ENCODE measurements around the gene UGT1A10.
"Not testable (repeated sequence)": the region's sequence is repeated elsewhere in the genome, so short reads cannot be mapped to it uniquely, and the experiment has no call there.

The UGT1A10 gene

DNA sequence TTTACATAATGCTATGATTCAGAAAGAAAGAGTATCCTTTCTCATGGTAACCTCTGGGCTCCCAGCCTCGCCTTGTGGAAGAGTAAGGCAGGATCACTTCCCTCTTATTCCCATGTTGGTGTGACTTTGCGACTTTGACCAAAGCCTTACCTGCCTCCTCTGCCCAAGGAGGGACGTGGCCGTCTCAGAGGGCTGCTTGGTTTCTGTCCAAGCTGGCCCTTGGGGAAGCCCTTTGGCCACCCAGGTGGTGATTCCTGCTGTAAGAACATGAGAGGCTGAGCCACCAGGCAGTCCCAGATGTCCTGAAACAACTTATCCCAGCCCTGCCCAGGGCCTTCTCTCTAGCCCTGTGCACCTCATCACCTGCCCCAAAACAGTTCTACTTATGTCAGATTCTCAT lies 62.5 kb downstream of the UGT1A10 start:
- DNase-seq: no peak

DNA sequence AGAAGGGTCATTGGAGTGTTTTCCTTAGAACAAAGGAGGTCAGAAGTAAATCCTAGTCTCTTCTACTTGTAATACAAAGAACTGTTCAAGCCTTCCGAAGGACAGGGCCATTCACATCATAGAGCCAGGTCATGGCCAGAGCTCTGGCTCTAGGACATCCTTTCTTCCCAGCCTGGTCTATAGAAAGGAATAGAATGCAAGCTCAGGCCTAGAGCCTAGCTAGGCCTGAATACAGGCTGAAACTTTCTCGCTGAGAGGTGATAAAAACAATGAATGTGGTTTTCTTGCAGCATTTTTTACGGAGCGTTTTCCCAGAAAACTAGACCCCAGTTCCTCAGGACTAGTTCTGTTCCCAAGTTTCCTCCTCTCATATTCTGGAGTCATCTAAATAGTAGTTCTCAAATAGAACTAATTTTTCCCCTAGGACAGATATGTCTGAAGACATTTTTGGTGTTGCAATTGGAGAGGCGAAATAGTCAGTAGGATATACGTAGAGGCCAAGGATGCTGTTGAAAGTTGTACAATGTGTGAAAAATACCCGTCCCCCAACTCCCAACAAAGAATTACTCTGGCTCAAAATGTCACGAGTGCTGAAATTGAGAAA lies 63.3 kb downstream of the UGT1A10 start:
- no peak for DNase-seq

DNA sequence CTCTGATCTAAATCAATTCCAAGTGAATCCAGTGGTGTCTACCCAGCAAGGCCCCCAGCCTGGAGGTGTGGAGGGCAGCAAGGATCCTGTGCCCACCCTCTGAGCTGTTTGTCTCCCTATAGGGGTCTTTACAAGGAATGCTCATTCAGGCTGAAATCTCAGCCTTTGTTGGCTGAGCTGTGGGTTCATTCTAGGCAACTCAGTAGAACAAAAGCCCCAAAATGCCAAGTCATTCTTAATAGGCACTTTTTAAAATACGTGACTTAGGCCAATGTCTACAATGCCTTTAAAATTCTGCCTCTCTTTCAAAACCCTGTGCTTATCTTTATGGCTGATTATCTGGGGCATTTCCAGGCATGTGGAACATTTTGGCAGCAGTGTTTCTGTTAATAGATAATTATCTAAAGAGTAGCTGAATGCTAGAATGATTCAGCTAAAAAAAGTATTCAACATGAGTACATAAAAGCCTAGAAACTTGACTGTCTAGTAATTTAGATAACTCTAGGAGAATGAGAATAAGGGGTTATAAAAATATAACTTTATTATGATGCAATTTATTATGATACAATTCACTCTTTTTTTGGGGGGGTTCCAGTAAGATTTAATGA lies 63.9 kb downstream of the UGT1A10 start:
- DNase-seq: no peak

DNA sequence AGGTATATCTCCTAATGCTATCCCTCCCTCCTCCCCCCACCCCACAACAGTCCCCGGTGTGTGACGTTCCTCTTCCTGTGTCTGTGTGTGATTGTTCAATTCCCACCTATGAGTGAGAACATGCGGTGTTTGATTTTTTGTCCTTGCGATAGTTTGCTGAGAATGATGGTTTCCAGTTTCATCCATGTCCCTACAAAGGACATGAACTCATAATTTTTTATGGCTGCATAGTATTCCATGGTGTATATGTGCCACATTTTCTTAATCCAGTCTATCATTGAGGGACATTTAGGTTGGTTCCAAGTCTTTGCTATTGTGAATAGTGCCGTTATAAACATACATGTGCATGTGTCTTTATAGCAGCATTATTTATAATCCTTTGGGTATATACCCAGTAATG lies 64.6 kb downstream of the UGT1A10 start:
- DNase-seq: not testable (repeated sequence)

DNA sequence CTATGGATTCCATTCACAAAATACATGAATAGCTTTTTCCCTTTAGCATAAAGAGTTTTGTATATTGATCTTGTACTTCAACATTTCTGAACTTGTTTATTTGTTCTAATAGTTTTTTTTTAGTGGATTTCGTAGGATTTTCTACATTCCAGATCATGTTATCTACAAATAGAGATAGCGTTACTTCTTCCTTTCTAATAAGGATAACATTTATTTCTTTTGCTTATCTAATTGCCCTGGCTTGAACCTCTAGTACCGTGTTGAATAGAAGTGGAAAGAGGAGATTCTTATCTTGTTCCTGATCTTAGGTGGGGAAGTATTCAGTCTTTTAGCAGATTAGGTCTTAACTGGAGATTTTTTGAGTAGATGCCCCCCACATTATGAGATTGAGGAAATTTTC lies 66.0 kb downstream of the UGT1A10 start:
- no peak for DNase-seq

DNA sequence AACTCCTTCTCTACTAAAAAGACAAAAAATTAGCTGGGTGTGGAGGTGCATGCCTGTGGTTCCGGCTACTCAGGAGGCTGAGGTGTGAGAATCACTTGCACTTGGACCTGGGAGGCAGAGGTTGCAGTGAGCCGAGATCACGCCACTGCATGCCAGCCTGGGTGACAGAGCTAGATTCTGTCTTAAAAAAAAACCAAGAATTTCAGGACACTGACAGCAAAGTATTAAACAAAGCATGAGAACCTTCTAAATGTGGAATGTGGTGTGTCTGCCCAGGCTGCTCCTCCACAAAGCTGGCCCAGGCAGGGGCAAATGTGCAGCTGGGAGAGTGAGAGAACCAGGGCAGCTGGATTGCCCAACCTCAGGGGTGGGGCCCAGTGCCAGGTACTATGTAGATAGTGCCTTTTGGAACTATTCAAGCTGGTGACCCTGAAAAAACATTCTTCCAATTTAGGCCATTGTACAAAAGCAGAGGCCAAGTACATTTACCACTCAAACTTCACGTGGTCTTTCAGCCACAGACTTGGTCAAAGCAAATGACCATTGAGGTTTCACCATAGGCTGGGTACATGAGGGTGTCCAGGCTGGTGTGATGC lies 69.8 kb downstream of the UGT1A10 start:
- no peak for DNase-seq

DNA sequence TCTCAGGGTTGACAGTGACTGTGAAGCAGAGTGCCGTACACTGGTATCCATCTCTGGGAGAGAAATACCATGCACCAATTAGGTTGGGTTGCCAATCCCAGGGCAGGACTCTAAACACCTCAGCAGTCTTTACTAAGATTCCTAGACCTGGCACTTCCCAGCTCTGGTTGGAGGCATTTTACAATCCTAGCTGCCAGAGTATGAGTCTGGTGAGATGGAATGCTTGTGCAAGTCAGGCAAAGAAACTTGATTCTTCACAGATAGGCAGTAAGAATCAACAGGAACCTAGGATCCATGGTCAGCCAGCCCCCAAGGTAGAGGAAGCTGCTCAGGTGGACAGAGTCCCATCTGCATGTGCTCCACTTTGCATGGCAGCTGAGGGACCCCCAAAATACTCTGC lies 70.5 kb downstream of the UGT1A10 start:
- no peak for DNase-seq

DNA sequence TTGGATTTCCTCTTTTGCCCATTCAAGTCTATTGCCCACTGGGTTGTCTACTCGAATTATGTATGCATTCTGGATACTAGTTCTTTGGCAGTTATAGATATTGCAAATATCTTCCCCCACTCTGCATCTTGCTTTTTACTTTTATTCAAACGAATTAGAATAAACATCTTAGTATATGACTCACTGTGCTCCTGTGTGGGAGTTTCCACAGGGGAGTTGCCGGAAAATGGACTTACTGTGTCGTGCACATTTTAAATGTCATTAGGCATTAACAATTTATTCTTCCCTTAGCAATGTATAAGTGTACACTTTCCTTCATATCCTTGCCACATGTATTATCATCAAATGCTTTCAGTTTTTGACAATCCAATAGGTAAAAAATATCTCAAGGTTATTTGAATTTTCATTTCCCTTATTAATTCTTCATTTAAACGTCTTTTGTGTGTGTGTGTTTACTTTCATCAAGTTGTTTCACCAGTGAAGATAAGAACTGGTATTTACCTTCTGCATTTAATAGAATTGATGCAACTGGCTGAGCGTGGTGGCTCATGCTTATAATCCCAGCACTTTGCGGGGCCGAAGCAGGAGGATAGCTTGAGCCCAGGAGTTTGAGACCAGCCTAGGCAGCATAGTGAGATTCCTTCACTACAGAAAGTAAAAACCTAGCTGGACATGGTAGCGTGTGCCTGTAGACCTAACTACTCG lies 71.8 kb downstream of the UGT1A10 start:
- no peak for DNase-seq

DNA sequence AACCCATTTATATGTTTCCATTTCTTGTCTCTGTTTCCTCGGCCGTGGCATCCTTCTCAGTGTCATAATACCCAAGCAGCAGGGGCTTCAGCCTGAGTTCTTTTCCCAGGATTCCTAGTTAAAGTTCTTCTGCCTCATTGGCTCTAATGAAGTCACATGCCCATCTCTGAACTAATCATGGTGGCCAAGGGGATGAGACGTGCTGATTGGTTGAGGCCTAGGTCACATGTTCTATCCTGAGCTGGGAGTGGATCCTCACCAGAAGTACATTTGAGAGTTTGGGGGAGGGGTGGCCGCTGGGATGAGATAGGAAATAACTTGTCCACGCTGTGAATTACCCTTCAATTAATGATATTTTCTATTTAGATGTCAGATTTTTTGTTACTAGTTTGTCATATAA lies 72.7 kb downstream of the UGT1A10 start:
- peak; percentile 44 for DNase-seq

DNA sequence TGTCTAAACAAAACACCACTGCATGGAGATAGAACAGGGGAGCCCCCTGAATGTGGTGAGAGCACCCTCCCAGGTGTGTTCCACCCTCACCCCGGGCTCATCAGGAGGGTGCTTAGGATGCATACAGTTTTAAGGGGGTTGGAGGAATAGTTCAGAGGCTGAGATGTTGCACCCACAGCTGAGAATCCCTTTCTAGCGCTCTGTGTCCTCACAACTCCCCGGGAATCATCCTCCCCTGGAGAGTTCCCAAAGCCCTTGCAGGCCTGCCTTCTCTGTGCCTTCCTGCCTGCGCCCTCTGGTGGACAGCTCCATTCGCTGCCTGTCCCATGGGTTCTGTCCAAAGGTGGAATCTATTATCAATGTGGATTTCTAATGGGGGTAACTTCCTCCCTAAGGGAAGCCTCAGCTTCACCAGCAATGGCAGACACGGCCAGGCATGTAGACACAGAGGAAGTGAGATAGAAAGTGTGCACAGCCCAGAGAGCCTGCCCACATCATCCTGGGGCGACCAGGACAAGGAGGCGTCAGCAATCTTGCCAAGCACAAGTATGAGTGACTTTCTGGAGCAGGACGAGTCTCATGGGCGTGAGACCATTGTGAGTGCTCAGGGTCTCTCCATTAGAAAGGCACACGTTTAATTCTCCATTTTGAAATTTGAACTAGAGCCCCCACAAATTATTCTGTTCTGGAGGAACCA lies 75.2 kb downstream of the UGT1A10 start:
- DNase-seq: peak; percentile 49

DNA sequence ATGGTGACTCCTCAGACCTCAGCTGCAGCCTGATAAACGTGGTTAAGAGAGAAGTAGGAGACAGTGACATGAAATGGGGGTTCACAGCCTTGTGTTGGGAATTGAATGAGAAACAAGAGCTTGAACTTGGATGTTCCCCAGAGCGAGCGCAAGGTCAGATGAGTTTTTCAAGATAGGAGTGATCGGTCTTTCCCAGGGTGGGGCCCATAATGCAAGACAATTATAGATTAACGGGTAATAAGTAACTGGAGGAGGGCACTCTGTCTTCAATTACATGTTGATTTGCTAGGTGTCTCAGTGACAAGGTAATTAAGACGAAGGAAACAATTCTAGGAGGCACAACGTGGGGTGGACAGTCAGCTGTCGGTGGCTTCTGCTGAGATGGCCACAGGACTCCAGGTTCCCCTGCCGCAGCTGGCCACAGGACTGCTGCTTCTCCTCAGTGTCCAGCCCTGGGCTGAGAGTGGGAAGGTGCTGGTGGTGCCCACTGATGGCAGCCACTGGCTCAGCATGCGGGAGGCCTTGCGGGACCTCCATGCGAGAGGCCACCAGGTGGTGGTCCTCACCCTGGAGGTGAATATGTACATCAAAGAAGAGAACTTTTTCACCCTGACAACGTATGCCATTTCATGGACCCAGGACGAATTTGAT lies 76.5 kb downstream of the UGT1A10 start, which contains the start of gene UGT1A5:
Gene UGT1A5 (plus strand): TSS at position 297 of the 651 bp plus-strand sequence. CDS start 85 bp downstream, at position 382.
- no peak for DNase-seq

DNA sequence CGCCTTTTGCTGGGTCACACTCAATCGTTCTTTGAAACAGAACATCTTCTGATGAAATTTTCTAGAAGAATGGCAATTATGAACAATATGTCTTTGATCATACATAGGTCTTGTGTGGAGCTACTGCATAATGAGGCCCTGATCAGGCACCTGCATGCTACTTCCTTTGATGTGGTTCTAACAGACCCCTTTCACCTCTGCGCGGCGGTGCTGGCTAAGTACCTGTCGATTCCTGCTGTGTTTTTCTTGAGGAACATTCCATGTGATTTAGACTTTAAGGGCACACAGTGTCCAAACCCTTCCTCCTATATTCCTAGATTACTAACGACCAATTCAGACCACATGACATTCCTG lies 77.0 kb downstream of the UGT1A10 start:
- no peak for DNase-seq

DNA sequence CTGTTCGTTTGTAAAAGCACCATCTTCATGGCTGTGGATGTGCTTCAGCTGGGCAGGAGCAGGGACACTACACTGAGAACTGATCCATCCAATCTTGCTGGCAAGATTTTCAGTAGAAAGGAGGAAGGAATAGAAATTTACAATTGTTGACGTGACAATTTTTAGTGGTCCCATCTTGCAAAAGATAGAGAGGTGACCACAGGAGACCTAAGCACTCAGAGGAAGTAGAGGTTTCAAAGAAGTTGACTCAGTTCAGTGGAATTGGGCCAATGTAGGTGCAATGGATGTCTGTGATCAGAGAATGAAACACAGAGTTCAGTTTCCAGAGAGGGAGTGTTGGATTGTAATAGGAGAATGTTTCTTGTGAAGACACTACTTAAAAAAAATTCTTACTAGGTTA lies 77.9 kb downstream of the UGT1A10 start:
- no peak for DNase-seq

DNA sequence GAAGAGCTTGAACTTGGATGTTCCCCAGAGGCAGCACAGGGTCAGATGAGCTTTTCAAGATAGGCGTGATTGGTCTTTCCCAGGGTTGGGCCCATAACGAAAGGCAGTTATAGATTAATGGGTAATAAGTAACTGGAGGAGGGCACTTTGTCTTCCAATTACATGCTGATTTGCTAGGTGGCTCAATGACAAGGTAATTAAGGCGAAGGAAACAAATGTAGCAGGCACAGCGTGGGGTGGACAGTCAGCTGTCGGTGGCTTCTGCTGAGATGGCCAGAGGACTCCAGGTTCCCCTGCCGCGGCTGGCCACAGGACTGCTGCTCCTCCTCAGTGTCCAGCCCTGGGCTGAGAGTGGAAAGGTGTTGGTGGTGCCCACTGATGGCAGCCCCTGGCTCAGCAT lies 82.3 kb downstream of the UGT1A10 start, which contains the start of gene UGT1A4:
Gene UGT1A4 (plus strand): TSS at position 185 of the 400 bp plus-strand sequence. CDS start 85 bp downstream, at position 270.
- no peak for DNase-seq

DNA sequence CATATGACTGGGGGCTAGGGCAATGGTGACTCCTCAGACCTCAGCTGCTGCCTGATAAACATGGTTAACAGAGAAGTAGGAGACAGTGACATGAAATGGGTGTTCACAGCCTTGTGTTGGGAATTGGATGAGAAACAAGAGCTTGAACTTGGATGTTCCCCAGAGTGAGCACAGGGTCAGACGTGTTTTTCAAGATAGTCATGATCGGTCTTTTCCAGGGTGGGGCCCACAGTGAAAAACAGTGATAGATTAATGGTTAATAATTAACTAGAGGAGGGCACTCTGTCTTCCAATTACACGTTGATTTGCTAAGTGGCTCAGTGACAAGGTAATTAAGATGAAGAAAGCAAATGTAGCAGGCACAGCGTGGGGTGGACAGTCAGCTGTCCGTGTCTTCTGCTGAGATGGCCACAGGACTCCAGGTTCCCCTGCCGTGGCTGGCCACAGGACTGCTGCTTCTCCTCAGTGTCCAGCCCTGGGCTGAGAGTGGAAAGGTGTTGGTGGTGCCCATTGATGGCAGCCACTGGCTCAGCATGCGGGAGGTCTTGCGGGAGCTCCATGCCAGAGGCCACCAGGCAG lies 92.6 kb downstream of the UGT1A10 start, which contains the start of gene UGT1A3:
Gene UGT1A3 (plus strand): TSS at position 320 of the 579 bp plus-strand sequence. CDS start 85 bp downstream, at position 405.
- no peak for DNase-seq

DNA sequence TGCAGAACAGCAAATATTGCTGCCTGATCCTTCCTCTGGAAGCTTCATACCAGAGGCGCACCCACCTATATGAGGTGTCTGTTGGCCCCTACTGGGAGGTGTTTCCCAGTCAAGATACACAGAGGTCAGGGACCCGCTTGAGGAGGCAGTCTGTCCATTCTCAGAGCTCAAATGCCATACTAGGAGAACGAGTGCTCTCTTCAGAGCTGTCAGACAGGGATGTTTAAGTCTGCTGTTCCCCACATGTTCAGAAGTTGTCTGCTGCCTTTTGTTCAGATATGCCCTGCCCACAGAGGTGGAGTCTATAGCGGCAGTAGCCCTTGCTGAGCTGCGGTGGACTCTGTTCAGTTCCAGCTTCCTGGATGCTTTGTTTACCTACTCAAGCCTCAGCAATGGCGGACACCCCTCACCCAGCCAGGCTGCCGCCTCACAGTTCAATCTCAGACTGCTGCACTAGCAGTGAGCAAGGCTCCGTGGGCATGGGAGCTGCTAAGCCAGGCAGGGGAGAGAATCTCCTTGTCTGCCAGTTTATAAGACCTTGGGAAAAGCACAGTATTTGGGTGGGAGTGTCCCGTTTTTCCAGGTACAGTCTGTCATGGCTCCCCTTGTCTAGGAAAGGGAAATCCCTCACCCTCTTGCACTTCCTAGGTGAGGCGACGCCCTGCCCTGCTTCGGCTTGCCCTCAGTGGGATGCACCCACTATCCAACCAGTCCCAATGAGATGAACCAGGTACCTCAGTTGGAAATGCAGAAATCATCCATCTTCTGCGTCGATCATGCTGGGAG lies 100.8 kb downstream of the UGT1A10 start:
- not testable (repeated sequence) for DNase-seq

DNA sequence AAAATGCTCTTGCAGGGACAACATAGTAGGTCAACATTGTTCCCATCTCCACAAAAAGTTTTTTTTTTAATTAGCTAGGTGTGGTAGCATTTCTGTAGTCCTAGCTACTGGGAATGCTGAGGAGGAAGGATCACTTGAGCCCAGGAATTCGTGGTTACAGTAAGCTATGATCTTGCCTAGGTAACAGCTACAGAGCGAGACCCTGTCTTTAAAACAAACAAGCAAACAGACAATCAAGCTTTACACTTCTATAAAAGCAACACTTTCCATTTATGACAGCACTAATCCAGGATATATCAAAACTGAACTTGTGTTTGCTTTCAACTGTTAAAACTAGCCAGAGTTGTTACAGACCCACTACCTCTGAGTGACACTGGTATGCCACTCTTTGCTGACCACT lies 104.6 kb downstream of the UGT1A10 start:
- DNase-seq: no peak

DNA sequence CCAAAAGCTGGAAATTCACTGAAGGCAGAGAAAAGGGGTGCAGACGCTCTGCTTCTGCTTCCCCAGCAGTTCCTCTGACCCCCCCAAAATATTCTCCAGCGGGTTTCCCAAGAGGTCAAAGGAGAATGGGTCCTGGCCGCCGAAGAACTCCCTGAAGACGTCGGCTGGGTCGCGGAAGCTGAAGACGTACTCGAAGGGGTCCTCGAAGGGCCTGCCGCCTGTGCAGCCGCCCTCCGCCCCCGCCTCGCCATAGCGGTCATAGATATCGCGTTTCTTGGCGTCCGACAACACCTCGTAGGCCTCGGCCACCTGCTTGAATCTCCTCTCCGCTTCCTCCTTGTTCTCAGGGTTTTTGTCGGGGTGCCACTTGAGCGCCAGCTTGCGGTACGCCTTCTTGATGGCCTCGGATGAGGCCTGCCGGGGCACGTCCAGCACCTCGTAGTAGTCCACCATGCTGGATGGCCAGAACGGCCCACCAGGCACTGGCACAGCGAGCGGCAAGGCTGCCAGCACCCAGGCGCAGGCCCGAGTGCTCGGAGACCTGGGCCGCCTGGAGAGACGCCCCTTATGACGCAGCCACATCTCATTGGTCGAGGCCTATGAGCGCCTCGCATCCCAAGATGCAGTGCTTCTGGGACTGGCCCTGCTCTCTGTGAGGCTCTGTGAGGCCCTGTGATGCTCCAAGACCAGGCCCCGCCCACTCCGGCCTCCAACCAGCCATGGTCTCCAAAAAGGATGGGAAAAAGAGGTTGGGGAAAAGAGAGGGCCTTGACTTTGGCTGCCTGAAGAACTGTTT lies 107.4 kb downstream of the UGT1A10 start:
- DNase-seq: no peak

DNA sequence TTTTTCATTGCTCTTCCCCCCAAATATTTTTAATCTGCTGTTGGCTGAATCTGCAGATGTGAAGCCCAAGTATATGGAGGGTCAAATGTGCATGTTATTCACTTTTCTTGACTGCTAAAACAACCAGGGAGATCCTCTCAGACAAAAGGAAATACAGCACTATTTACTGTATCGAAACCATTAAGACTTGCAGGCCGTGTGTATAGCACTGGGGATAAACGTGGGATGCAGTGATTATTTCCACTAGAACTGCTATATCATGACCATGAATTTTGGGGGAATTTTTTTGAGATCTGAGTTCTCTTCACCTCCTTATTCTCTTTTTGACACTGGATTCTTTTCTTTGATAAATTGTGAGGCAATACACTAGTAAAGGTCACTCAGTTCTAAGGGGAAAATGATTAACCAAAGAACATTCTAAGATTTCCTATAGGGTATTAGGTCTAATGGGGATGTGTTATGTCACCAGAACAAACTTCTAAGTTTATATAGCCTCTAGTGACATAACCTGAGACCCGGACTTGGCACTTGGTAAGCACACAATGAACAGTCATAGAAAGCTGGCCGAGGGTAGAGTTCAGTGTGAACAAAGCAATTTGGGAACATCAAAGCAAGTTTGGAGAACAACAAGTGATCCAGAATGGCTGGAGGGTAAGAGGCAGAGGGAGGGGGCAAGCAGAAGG lies 109.0 kb downstream of the UGT1A10 start:
- DNase-seq: no peak

DNA sequence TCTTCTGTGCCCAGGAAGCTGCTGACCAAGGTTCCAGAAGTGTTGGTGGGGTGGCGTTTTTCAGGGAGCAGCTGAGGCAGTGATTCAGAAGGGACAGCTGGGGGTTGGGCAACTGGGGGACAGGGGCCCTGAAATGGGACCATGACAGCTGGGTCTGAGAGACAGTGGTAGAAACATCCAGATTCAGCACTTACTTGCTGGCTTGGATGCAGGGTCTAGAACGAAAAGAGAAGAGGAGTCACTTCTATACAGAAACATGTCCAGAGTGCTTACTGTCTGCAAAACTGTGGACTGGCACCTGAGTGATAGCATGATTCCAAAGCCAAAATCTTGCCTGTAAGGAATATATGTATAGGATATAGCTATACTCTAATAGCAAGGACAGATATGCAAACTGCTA lies 109.6 kb downstream of the UGT1A10 start:
- DNase-seq: not testable (repeated sequence)

Data from NCI-H2171 treated with DMSO at 0.1 percent for 48 hours (cell line).